ENCODE data around the gene GRIK3.

DNA sequence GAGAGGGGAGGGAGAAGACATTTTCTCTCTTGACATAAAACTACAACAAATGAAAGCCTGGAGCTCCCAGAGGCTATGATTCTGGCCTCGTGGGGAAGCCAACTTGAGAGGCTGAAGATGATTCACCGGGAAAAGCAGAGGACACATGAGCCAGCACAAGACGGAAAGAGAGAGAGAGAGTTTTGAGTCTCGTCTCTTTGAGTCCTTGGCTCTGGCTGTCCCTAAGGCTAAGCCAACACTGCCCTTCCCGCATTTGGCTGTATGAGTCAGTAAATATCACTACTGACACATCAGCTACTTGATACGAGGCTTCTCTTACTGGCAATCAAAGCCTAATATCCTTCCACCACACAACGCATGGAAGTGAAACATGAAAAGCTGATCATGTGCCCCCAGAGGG is 95.5 kb downstream of the GRIK3 start:
- TF ChIP-seq, protein P1, sequence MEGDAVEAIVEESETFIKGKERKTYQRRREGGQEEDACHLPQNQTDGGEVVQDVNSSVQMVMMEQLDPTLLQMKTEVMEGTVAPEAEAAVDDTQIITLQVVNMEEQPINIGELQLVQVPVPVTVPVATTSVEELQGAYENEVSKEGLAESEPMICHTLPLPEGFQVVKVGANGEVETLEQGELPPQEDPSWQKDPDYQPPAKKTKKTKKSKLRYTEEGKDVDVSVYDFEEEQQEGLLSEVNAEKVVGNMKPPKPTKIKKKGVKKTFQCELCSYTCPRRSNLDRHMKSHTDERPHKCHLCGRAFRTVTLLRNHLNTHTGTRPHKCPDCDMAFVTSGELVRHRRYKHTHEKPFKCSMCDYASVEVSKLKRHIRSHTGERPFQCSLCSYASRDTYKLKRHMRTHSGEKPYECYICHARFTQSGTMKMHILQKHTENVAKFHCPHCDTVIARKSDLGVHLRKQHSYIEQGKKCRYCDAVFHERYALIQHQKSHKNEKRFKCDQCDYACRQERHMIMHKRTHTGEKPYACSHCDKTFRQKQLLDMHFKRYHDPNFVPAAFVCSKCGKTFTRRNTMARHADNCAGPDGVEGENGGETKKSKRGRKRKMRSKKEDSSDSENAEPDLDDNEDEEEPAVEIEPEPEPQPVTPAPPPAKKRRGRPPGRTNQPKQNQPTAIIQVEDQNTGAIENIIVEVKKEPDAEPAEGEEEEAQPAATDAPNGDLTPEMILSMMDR (IDR thresholded peaks at IDR 0.05) = no peak
- TF ChIP-seq POLR2A (IDR thresholded peaks at IDR 0.05) = no peak
